ENCODE data around the gene INPP1. TPM values are rescaled to one million over a fixed set of nuclear protein-coding genes. Genes with fewer than 3 reads are reported as not detected.

Gene INPP1
- total RNA-seq, 1 experiment from 2014 or later = 4.3 TPM

DNA sequence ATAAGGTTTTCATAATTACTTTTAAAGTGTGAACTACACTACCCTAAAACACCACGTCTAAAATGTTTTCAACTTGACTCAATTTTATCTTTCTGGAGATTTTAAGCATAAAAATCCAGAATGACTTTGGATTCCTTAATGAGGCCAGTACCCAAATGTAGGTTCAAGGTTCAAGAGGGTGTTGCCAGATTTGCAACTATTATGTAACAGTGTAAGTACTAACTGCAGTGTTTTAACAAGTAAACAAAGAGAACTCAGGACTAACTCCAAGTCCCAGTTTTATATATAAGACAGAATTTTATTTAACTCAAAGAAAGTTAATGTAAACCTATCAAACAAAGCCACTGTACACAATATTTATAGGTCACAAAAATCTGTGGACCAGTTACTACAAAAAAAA lies 29.5 kb upstream of the INPP1 start:
- no peak overlapping the region for H3K18ac ChIP-seq (ENCODE audit: insufficient read length, low read depth, low read length)
- no peak overlapping the region for H3K27ac ChIP-seq (ENCODE audit: insufficient read length, low read depth, low read length)
- no peaks in the 10 kb centered on the region for H4K20me1 ChIP-seq (ENCODE audit: control insufficient read depth, insufficient read depth, insufficient read length)
- H4K5ac ChIP-seq (ENCODE audit: insufficient read length, low read depth, low read length) = no peak overlapping the region
- H3K27me3 Mint-ChIP-seq (ENCODE audit: low read depth) = no peaks in the 10 kb centered on the region
- H2BK12ac ChIP-seq (ENCODE audit: insufficient read length, low read depth, low read length) = no peak overlapping the region
- H3K79me2 ChIP-seq (ENCODE audit: insufficient read depth, low read length) = no peaks in the 10 kb centered on the region; the same call in 1 of the 2 replicates
- no peaks in the 10 kb centered on the region; the same call in 1 of the 2 replicates for H3K4me1 ChIP-seq (ENCODE audit: insufficient read depth, low read length)
- H3K4me1 Mint-ChIP-seq = peaks cover 7 to 19% of the 10 kb centered on the region in 2 experiments
- TF ChIP-seq, protein P1, sequence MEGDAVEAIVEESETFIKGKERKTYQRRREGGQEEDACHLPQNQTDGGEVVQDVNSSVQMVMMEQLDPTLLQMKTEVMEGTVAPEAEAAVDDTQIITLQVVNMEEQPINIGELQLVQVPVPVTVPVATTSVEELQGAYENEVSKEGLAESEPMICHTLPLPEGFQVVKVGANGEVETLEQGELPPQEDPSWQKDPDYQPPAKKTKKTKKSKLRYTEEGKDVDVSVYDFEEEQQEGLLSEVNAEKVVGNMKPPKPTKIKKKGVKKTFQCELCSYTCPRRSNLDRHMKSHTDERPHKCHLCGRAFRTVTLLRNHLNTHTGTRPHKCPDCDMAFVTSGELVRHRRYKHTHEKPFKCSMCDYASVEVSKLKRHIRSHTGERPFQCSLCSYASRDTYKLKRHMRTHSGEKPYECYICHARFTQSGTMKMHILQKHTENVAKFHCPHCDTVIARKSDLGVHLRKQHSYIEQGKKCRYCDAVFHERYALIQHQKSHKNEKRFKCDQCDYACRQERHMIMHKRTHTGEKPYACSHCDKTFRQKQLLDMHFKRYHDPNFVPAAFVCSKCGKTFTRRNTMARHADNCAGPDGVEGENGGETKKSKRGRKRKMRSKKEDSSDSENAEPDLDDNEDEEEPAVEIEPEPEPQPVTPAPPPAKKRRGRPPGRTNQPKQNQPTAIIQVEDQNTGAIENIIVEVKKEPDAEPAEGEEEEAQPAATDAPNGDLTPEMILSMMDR (conservative IDR thresholded peaks at IDR 0.05) = no peak
- H3K23ac ChIP-seq (ENCODE audit: insufficient read length, low read depth, low read length) = no peak overlapping the region
- no peak for DNase-seq
- WGBS (ENCODE audit: extremely low coverage, insufficient read length, low lambda C conversion rate) = no CpG with 5 or more reads among the region's 1 CpG
- H3K79me1 ChIP-seq (ENCODE audit: insufficient read depth, low read depth, low read length, poor library complexity, severe bottlenecking) = peaks cover 5% of the 10 kb centered on the region
- H3K36me3 Mint-ChIP-seq (ENCODE audit: insufficient read depth in 1 of 3, low read depth in 3 of 3) = peaks cover 4 to 22% (median 14%) of the 10 kb centered on the region in 3 experiments; a peak in 5 of 7 replicates
- no peak overlapping the region for H3K9ac ChIP-seq (ENCODE audit: extremely low read depth, insufficient read length, low read length)
- no peaks in the 10 kb centered on the region for H3K27me3 ChIP-seq (ENCODE audit: insufficient read depth, low read length)
- H4K91ac ChIP-seq (ENCODE audit: insufficient read length, low read depth, low read length) = no peak overlapping the region
- no peak overlapping the region for H3K4me3 Mint-ChIP-seq
- H3K9me3 Mint-ChIP-seq = no peaks in the 10 kb centered on the region
- no peak overlapping the region for H2BK20ac ChIP-seq (ENCODE audit: low read depth, low read length, poor library complexity, severe bottlenecking)
- H3K4ac ChIP-seq (ENCODE audit: low read depth, low read length) = no peak overlapping the region
- no peak overlapping the region for H3T11ph ChIP-seq (ENCODE audit: low read length)
- no peak overlapping the region for H2BK15ac ChIP-seq (ENCODE audit: low read depth, low read length)
- H2AK5ac ChIP-seq (ENCODE audit: insufficient read length, low read length) = no peak overlapping the region
- no peak overlapping the region for H4K8ac ChIP-seq (replicated peaks; ENCODE audit: insufficient read length, low read depth, low read length)
- H2AFZ ChIP-seq (ENCODE audit: low read length) = no peak overlapping the region
- H3K27ac Mint-ChIP-seq = no peak overlapping the region
- H3K4me2 ChIP-seq (ENCODE audit: insufficient read depth, insufficient read length, low read length) = no peak overlapping the region
- no peaks in the 10 kb centered on the region for H3K9me3 ChIP-seq (ENCODE audit: control insufficient read depth, low read depth, low read length)
- no peak overlapping the region for H3K14ac ChIP-seq (ENCODE audit: insufficient read depth, low read length)
- H2BK5ac ChIP-seq (ENCODE audit: insufficient read length, low read length) = no peak overlapping the region
- peaks cover under 1% of the 10 kb centered on the region for H3K23me2 ChIP-seq (ENCODE audit: insufficient read length, low read depth, low read length, poor library complexity, severe bottlenecking)
- H2BK120ac ChIP-seq (ENCODE audit: low read depth, low read length, poor library complexity, severe bottlenecking) = no peak overlapping the region
- H3K56ac ChIP-seq (ENCODE audit: insufficient read length, low read depth, low read length) = no peak overlapping the region

All from H9 (cell line).